ENCODE data around the gene UBAC1.

The UBAC1 gene

GRCh38 chr9:135963338-135963737, 2.2 kb upstream of the UBAC1 start:
- H3K27me3 ChIP-seq = peaks cover 0 to 13% of the 10 kb centered on the region in 2 donors
- no peaks in the 10 kb centered on the region for H3K36me3 ChIP-seq
- no peak overlapping the region for H3K4me3 ChIP-seq
- no peak for DNase-seq
- intact Hi-C loops (cut with DNase I; ENCODE audit: low total_unique reads) = loop anchor here (10.0 kb wide), 1 partner anchor 281 kb away; the partner anchor contains the start of gene QSOX2
- peaks cover 6 to 28% (median 17%) of the 10 kb centered on the region in 4 donors for H3K4me1 ChIP-seq
- H3K27ac ChIP-seq = no peak overlapping the region
- H3K9me3 ChIP-seq = no peaks in the 10 kb centered on the region
- no peak for TF ChIP-seq CTCF (IDR thresholded peaks at IDR 0.05)

GRCh38 chr9:135962696-135963307, 1.6 kb upstream of the UBAC1 start:
- H3K27me3 ChIP-seq = peaks cover 0 to 13% of the 10 kb centered on the region in 2 donors
- H3K9me3 ChIP-seq = no peaks in the 10 kb centered on the region
- intact Hi-C loops (cut with DNase I; ENCODE audit: low total_unique reads) = loop anchor here (10.0 kb wide), 1 partner anchor 282 kb away; the partner anchor contains the start of gene QSOX2
- H3K36me3 ChIP-seq = no peaks in the 10 kb centered on the region
- H3K27ac ChIP-seq = no peak overlapping the region
- no peak for TF ChIP-seq CTCF (IDR thresholded peaks at IDR 0.05)
- DNase-seq = no peak
- H3K4me1 ChIP-seq = peaks cover 6 to 25% (median 16%) of the 10 kb centered on the region in 4 donors
- no peak overlapping the region for H3K4me3 ChIP-seq

GRCh38 chr9:135961811-135962695, 880 bp upstream of the UBAC1 start:
- DNase-seq = no peak
- Histone ChIP-seq H3K4me3 (peak overlapping the region; percentile 96 to 97), H3K27ac (peak overlapping the region in 1 of 2 donors; percentile 5), H3K9me3 (no peaks in the 10 kb centered on the region), H3K4me1 (peaks cover 6 to 25% (median 13%) of the 10 kb centered on the region in 4 donors), H3K36me3 (no peaks in the 10 kb centered on the region), H3K27me3 (peaks cover 0 to 10% of the 10 kb centered on the region in 2 donors)
- intact Hi-C loops (cut with DNase I; ENCODE audit: low total_unique reads) = loop anchor here (2.0 to 10.0 kb wide), 2 partner anchors 55 to 283 kb away; partner anchors contain the start of genes CAMSAP1 and QSOX2
- no peak for TF ChIP-seq CTCF (IDR thresholded peaks at IDR 0.05)

GRCh38 chr9:135960411-135961276, 529 bp downstream of the UBAC1 start:
- intact Hi-C loops (cut with DNase I; ENCODE audit: low total_unique reads) = loop anchor here (2.0 to 10.0 kb wide), 2 partner anchors 54 to 284 kb away; partner anchors contain the start of genes CAMSAP1 and QSOX2
- H3K9me3 ChIP-seq = no peaks in the 10 kb centered on the region
- H3K4me3 ChIP-seq = peak overlapping the region; percentile 96 to 97
- H3K4me1 ChIP-seq = peaks cover 6 to 25% (median 13%) of the 10 kb centered on the region in 4 donors
- DNase-seq = no peak
- no peaks in the 10 kb centered on the region for H3K27me3 ChIP-seq
- no peak for TF ChIP-seq CTCF (IDR thresholded peaks at IDR 0.05)
- peak overlapping the region; percentile 75 to 95 for H3K27ac ChIP-seq
- no peaks in the 10 kb centered on the region for H3K36me3 ChIP-seq

- no peak for DNase-seq
- TF ChIP-seq CTCF (IDR thresholded peaks at IDR 0.05) = no peak
- intact Hi-C loops (cut with DNase I; ENCODE audit: low total_unique reads) = loop anchor here (2.0 to 10.0 kb wide), 2 partner anchors 53 to 285 kb away; partner anchors contain the start of genes CAMSAP1 and QSOX2
Measured at GRCh38 chr9:135959814-135960213, 1.4 kb downstream of the UBAC1 start.

More at GRCh38 chr9:135959814-135960213, 1.4 kb downstream of the UBAC1 start:
- peaks cover 6 to 25% (median 13%) of the 10 kb centered on the region in 4 donors for H3K4me1 ChIP-seq
- peak overlapping the region; percentile 96 to 97 for H3K4me3 ChIP-seq
- H3K27me3 ChIP-seq = no peaks in the 10 kb centered on the region
- peaks cover 0 to 4% (median 3%) of the 10 kb centered on the region in 3 donors for H3K36me3 ChIP-seq
- peak overlapping the region in 1 of 2 donors; percentile 95 for H3K27ac ChIP-seq
- no peaks in the 10 kb centered on the region for H3K9me3 ChIP-seq
